GM19043 (cell line): Measurements from ENCODE around the gene CRMP1.

Experiments used
- ATAC-seq: cut with Tn5 transposase; IDR thresholded peaks from one replicate; pipeline ENCODE4 v1.9.1; 2021; ENCODE audit warnings: low read depth; ENCODE audit not compliant: unreplicated experiment

Gene CRMP1

GRCh38 chr4:5890063-5890727 lies 2.7 kb downstream of the CRMP1 start:
- no peak for ATAC-seq

- no peak for ATAC-seq
Measured at GRCh38 chr4:5889002-5889696, 3.7 kb downstream of the CRMP1 start.

GRCh38 chr4:5888222-5889001 lies 4.5 kb downstream of the CRMP1 start:
- ATAC-seq = no peak

- no peak for ATAC-seq
Measured at GRCh38 chr4:5887361-5888221, 5.3 kb downstream of the CRMP1 start.

GRCh38 chr4:5887011-5887360 lies 5.9 kb downstream of the CRMP1 start:
- no peak for ATAC-seq

GRCh38 chr4:5885733-5886132 lies 7.2 kb downstream of the CRMP1 start:
- no peak for ATAC-seq

- ATAC-seq = no peak
Measured at GRCh38 chr4:5884796-5885195, 8.1 kb downstream of the CRMP1 start.

GRCh38 chr4:5883916-5884315 lies 9.0 kb downstream of the CRMP1 start:
- ATAC-seq = no peak

GRCh38 chr4:5882947-5883346 lies 9.9 kb downstream of the CRMP1 start:
- no peak for ATAC-seq

- ATAC-seq = no peak
Measured at GRCh38 chr4:5881340-5881739, 11.5 kb downstream of the CRMP1 start.

- no peak for ATAC-seq
Measured at GRCh38 chr4:5878359-5878758, 14.5 kb downstream of the CRMP1 start.

- ATAC-seq = no peak
Measured at GRCh38 chr4:5877392-5877791, 15.5 kb downstream of the CRMP1 start.

- ATAC-seq = no peak
Measured at GRCh38 chr4:5874811-5875449, 18.0 kb downstream of the CRMP1 start.

- ATAC-seq = no peak
Measured at GRCh38 chr4:5870701-5871100, 22.2 kb downstream of the CRMP1 start.

- ATAC-seq = no peak
Measured at GRCh38 chr4:5869966-5870619, 22.8 kb downstream of the CRMP1 start.

GRCh38 chr4:5867866-5868265 lies 25.0 kb downstream of the CRMP1 start:
- no peak for ATAC-seq

- ATAC-seq = no peak
Measured at GRCh38 chr4:5866841-5867813, 25.8 kb downstream of the CRMP1 start.

- no peak for ATAC-seq
Measured at GRCh38 chr4:5865896-5866599, 26.8 kb downstream of the CRMP1 start.
